ENCODE data around the gene SLC25A43. TPM values are rescaled to one million over a fixed set of nuclear protein-coding genes. Genes with fewer than 3 reads are reported as not detected.

Gene SLC25A43
- total RNA-seq, 4 donors from 2014 or later = 0.87 to 2.7 (median 1.8) TPM

DNA sequence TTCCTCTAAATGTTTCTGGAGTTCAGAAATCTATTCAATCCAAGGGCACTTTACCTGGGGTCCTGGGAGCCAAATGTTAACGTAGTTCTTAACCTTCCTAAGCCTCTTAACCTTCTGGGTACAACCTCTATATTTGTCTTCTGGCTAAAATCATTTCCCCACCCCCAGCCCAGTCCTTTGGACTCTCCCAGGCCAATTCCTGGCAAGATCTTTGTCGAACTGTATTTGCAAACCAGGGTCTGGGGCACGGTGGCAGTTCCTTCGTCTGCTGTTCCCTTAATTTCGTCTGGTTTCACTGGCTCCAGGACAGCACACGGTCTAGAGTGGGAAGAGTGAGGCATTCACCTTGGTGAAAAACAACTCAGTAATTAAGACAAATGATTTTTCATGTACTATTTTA is 68.3 kb downstream of the SLC25A43 start:
- Histone ChIP-seq H3K27ac (peak overlapping the region; percentile 95 to 99 (median 98)), H3K27me3 (no peaks in the 10 kb centered on the region), H3K4me3 (peak overlapping the region in 1 of 4 donors; percentile 95), H3K9me3 (no peaks in the 10 kb centered on the region), H3K36me3 (peaks cover 0 to 16% of the 10 kb centered on the region in 2 donors), H3K4me1 (peaks cover 0 to 6% of the 10 kb centered on the region in 2 donors)
- intact Hi-C loops (cut with DNase I; ENCODE audit: low total_unique reads) = loop anchor here (5.0 to 10.0 kb wide), 4 partner anchors 230 to 475 kb away; partner anchors contain the start of genes NDUFA1, NKAP, PGRMC1 and RNF113A
- in situ Hi-C loops (cut with MboI; ENCODE audit: low sequenced_read_pairs in 4 of 4) = no loop called here
- DNase-seq (no peak), ATAC-seq (no peak)
- TF ChIP-seq, protein P1, sequence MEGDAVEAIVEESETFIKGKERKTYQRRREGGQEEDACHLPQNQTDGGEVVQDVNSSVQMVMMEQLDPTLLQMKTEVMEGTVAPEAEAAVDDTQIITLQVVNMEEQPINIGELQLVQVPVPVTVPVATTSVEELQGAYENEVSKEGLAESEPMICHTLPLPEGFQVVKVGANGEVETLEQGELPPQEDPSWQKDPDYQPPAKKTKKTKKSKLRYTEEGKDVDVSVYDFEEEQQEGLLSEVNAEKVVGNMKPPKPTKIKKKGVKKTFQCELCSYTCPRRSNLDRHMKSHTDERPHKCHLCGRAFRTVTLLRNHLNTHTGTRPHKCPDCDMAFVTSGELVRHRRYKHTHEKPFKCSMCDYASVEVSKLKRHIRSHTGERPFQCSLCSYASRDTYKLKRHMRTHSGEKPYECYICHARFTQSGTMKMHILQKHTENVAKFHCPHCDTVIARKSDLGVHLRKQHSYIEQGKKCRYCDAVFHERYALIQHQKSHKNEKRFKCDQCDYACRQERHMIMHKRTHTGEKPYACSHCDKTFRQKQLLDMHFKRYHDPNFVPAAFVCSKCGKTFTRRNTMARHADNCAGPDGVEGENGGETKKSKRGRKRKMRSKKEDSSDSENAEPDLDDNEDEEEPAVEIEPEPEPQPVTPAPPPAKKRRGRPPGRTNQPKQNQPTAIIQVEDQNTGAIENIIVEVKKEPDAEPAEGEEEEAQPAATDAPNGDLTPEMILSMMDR (IDR thresholded peaks at IDR 0.05 in 4 of 5, conservative IDR thresholded peaks at IDR 0.05 in 1 of 5) = no peak
- no peak for TF ChIP-seq POLR2A (IDR thresholded peaks at IDR 0.05)

DNA sequence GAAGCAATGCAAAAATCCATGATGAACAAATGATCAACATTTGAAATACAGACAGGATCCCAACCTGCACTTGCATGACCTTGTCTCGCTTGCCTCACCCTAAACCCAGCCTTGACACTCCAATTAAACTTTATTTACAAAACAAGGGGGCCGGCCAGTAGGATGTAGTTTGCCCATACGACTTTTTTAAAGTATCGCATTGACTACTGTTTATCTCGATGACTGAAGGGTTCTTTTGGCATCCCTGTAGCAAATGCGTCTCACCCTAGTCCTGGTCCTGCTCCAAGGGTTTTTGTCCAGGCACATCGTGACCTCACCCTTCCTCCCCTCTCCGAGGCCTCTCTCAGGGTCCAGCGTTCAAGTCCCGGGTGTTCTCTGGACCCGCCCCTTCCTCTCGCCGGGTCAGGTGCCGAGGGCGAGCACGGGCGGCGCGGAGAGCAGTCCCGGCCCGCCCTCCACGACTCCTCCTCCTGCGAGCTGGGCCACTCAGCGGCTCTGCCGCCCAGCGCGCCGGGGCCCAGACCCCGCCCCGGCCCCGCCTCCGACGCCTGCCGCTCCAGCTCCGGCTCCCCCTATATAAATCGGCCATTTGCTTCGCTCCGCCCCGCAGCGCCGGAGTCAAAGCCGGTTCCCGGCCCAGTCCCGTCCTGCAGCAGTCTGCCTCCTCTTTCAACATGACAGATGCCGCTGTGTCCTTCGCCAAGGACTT is 68.9 kb downstream of the SLC25A43 start, which contains the start of gene SLC25A5:
SLC25A5 (plus strand) TSS at position 603 of the 709 bp plus-strand sequence; CDS start at position 675, 72 bp downstream.
- Histone ChIP-seq H3K27ac (peak within 1 kb of the TSS; percentile 95 to 99 (median 98)), H3K9me3 (no peaks in the 10 kb centered on the region), H3K36me3 (peaks cover 0 to 16% of the 10 kb centered on the region in 2 donors), H3K4me1 (peaks cover 0 to 6% of the 10 kb centered on the region in 2 donors), H3K27me3 (no peaks in the 10 kb centered on the region), H3K4me3 (peak within 1 kb of the TSS; percentile 79 to 95 (median 89))
- ATAC-seq (peak; percentile 78 to 86), DNase-seq (peak; percentile 65 to 82)
- peak; percentile 82 to 89 for TF ChIP-seq POLR2A (IDR thresholded peaks at IDR 0.05)
- TF ChIP-seq, protein P1 (IDR thresholded peaks at IDR 0.05 in 4 of 5, conservative IDR thresholded peaks at IDR 0.05 in 1 of 5) = no peak
- in situ Hi-C loops (cut with MboI; ENCODE audit: low sequenced_read_pairs in 4 of 4) = no loop called here
- intact Hi-C loops (cut with DNase I; ENCODE audit: low total_unique reads) = loop anchor here (2.0 to 10.0 kb wide), 6 partner anchors 107 to 474 kb away; partner anchors contain the start of genes NDUFA1, NKAP, PGRMC1 and RNF113A

DNA sequence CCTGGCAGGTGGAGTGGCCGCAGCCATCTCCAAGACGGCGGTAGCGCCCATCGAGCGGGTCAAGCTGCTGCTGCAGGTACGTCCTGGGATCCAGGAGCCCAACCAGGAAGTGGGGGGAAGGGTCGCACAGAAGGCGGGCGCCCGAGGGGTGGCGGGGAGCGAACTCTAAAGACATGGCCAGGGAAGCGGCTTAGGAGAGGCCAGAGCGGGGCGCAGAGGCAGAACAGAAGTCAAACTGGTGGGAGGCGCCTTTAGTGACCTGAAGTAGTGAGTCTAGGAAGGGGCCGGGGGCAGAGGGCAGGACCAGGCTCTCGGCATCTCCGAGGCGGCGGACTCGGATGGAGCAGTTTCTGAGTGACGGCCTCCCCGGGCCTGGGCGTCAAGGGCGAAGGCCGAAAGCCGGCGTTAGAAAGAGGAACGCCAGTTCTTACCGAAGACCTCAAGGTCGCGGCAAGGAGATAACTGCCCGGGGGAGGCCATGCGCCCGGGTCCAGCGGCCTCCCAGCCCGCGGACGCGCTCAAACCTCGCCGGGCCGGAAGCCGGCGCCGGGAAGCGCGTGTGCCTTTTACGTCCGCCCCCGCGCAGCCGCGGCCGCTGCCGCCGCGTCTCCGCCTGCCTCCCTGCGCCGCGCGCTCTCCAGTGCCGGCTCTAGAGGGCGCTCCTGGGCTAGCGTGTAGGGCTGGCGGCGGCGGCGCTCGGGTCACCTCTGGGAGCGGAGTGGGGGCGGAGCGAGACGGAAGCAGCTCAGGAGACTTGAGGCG is 69.6 kb downstream of the SLC25A43 start:
- Histone ChIP-seq H3K9me3 (no peaks in the 10 kb centered on the region), H3K36me3 (peaks cover 0 to 16% of the 10 kb centered on the region in 2 donors), H3K4me3 (peak overlapping the region; percentile 79 to 95 (median 89)), H3K27ac (peak overlapping the region; percentile 95 to 99 (median 98)), H3K4me1 (peaks cover 0 to 6% of the 10 kb centered on the region in 2 donors), H3K27me3 (no peaks in the 10 kb centered on the region)
- intact Hi-C loops (cut with DNase I; ENCODE audit: low total_unique reads) = loop anchor here (1.0 to 10.0 kb wide), 7 partner anchors 44 to 474 kb away; partner anchors contain the start of genes NDUFA1, NKAP, PGRMC1 and RNF113A
- peak; percentile 54 to 64 for TF ChIP-seq POLR2A (IDR thresholded peaks at IDR 0.05)
- TF ChIP-seq, protein P1 (IDR thresholded peaks at IDR 0.05 in 4 of 5, conservative IDR thresholded peaks at IDR 0.05 in 1 of 5) = peak; percentile 64 to 85 (median 77)
- in situ Hi-C loops (cut with MboI; ENCODE audit: low sequenced_read_pairs in 4 of 4) = no loop called here
- peak; percentile 82 to 85 for ATAC-seq
- DNase-seq = peak; percentile 74 to 86

DNA sequence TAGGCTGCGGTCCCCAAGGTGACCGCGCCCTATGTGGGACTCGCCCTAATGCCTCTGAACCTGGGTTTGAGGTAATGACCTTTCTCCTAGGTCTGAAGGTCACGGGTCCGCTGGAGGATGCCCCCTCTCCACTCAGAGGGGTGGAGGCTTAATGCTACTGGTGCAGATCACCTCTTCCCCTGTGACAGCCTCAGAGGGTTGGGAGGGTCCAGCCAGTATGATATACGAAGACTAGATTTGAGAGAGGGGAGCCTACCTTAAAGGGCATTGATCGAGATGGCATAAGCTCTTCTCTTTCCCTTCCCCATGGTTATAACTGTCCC is 70.1 kb downstream of the SLC25A43 start:
- in situ Hi-C loops (cut with MboI; ENCODE audit: low sequenced_read_pairs in 4 of 4) = no loop called here
- intact Hi-C loops (cut with DNase I; ENCODE audit: low total_unique reads) = loop anchor here (1.0 to 10.0 kb wide), 7 partner anchors 43 to 473 kb away; partner anchors contain the start of genes NDUFA1, NKAP, PGRMC1 and RNF113A
- H3K4me1 ChIP-seq = peaks cover 0 to 6% of the 10 kb centered on the region in 2 donors
- H3K4me3 ChIP-seq = peak overlapping the region; percentile 64 to 95 (median 81)
- peaks cover 0 to 16% of the 10 kb centered on the region in 2 donors for H3K36me3 ChIP-seq
- ATAC-seq (no peak), DNase-seq (no peak)
- no peak for TF ChIP-seq POLR2A (IDR thresholded peaks at IDR 0.05)
- TF ChIP-seq, protein P1 (IDR thresholded peaks at IDR 0.05 in 4 of 5, conservative IDR thresholded peaks at IDR 0.05 in 1 of 5) = no peak
- H3K27ac ChIP-seq = peak overlapping the region; percentile 95 to 99 (median 98)
- H3K9me3 ChIP-seq = no peaks in the 10 kb centered on the region
- H3K27me3 ChIP-seq = no peaks in the 10 kb centered on the region

Data from gastrocnemius medialis (tissue), 4 donors.